CD8-positive, alpha-beta memory T cell (primary cell): ENCODE measurements around the gene KCNMA1. TPM values are rescaled to one million over a fixed set of nuclear protein-coding genes. Genes with fewer than 3 reads are reported as not detected.

Experiments used
- CTCF ChIA-PET: fragments of 350-600 bp; sonication (Branson Sonifier 250); formaldehyde crosslinking; loops from one replicate; lab custom pipeline; 2021; ENCODE audit warnings: antibody characterized with exemption; lab: Charles Lee
- POLR2A ChIA-PET: fragments of 350-600 bp; sonication (Branson Sonifier 250); formaldehyde crosslinking; loops from one replicate; lab custom pipeline; 2021; ENCODE audit warnings: antibody characterized with exemption; lab: Charles Lee
- DNase-seq, 5 donors: peaks; one replicate each; pipeline versions ENCODE4 v3.0.0 to v3.0.0-alpha.2; 2020 to 2022; ENCODE audit warnings: mixed read lengths in 1 of 5
- H3K27ac ChIP-seq: one replicate; pipeline ENCODE4 v1.7.0; 2013; ENCODE audit warnings: low read depth, mild to moderate bottlenecking, low read length, moderate library complexity
- H3K27me3 ChIP-seq: 2 replicates; pipeline ENCODE4 v1.7.0; 2013; ENCODE audit warnings: low read length, mild to moderate bottlenecking; ENCODE audit not compliant: insufficient read depth, poor library complexity, severe bottlenecking
- H3K36me3 ChIP-seq: 2 replicates; pipeline ENCODE4 v1.7.0; 2013; ENCODE audit warnings: mild to moderate bottlenecking, low read length, moderate library complexity; ENCODE audit not compliant: insufficient read depth
- H3K4me1 ChIP-seq: 2 replicates; pipeline ENCODE4 v1.7.0; 2013; ENCODE audit warnings: mild to moderate bottlenecking, low read length, moderate library complexity; ENCODE audit not compliant: insufficient read depth
- H3K4me3 ChIP-seq: 2 replicates; pipeline ENCODE4 v1.7.0; 2013; ENCODE audit warnings: mild to moderate bottlenecking, low read length
- H3K9me3 ChIP-seq: 2 replicates; pipeline ENCODE4 v1.7.0; 2013; ENCODE audit warnings: mild to moderate bottlenecking, low read length
- H3K27ac Mint-ChIP-seq, 8 donors: one replicate each; pipeline ENCODE4 v1.8.0; 2020 to 2021; ENCODE audit warnings: mixed read lengths in 8 of 8, mild to moderate bottlenecking in 6 of 8, inconsistent platforms in 3 of 8, moderate library complexity in 3 of 8
- H3K27me3 Mint-ChIP-seq, 2 donors: one replicate each; pipeline ENCODE4 v1.8.0; 2020 to 2021; ENCODE audit warnings: mixed read lengths in 2 of 2, mild to moderate bottlenecking in 1 of 2, moderate library complexity in 1 of 2
- H3K36me3 Mint-ChIP-seq, 3 donors: one replicate each; pipeline ENCODE4 v1.8.0; 2020 to 2021; ENCODE audit warnings: mixed read lengths in 3 of 3, inconsistent platforms in 1 of 3, mild to moderate bottlenecking in 1 of 3
- H3K4me1 Mint-ChIP-seq, 3 donors: one replicate each; pipeline ENCODE4 v1.8.0; 2020 to 2021; ENCODE audit warnings: mixed read lengths in 3 of 3, inconsistent platforms in 1 of 3, mild to moderate bottlenecking in 1 of 3
- H3K4me3 Mint-ChIP-seq, 7 donors: one replicate each; pipeline ENCODE4 v1.8.0; 2020 to 2021; ENCODE audit warnings: mixed read lengths in 7 of 7, mild to moderate bottlenecking in 6 of 7, moderate library complexity in 4 of 7, inconsistent platforms in 2 of 7
- H3K9me3 Mint-ChIP-seq, 5 donors: one replicate each; pipeline ENCODE4 v1.8.0; 2020 to 2022; ENCODE audit warnings: mixed read lengths in 5 of 5, mild to moderate bottlenecking in 3 of 5, moderate library complexity in 2 of 5, inconsistent platforms in 1 of 5
- polyA plus RNA-seq: library from polyadenylated mRNA; unstranded; fragments of 300-500 nt; fragmentation: Illumina TruSeq; gene quantifications from one replicate; pipeline ENCODE4 v1.2.3, GENCODE V29; 2021
- total RNA-seq, 2 experiments: library from RNA; stranded (reverse); gene quantifications; one replicate each; pipeline ENCODE4 v1.2.3, GENCODE V29; 2021

The KCNMA1 gene
- total and polyA plus RNA-seq, 3 experiments from 2014 or later = 0.20 to 0.31 TPM; not detected in 1

DNA sequence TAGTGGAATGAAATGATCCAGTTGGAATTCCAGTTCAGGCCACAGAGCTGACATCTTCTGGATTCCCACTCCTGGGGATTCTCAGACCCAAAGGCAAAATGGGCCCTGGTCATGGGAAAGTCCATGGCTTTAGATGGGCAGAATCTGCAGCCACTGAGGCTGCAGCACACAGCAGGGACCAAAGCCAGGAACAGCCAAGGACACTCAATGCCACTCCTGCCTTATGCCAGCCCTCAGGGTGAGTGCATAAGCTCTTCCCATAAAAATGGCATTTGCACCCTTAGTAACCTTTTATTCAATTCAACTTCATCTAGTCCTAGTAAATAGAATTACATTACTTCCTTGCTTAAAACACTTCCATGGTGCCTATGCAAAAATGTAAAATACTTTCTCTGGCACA, 274.4 kb downstream of the KCNMA1 start:
- H3K9me3 ChIP-seq = no peaks in the 10 kb centered on the region
- Mint-ChIP-seq H3K4me1 (no peaks in the 10 kb centered on the region), H3K36me3 (peaks cover 0 to 2% (median 0%) of the 10 kb centered on the region in 3 donors), H3K27me3 (peaks cover 4 to 8% of the 10 kb centered on the region in 2 donors), H3K9me3 (peaks cover 1 to 6% (median 2%) of the 10 kb centered on the region in 5 donors), H3K4me3 (no peak overlapping the region), H3K27ac (no peak overlapping the region)
- no peak overlapping the region for H3K27ac ChIP-seq
- no peaks in the 10 kb centered on the region for H3K36me3 ChIP-seq
- H3K4me3 ChIP-seq = no peak overlapping the region
- DNase-seq = no peak
- H3K27me3 ChIP-seq = no peaks in the 10 kb centered on the region
- POLR2A ChIA-PET = no interaction called here
- no peaks in the 10 kb centered on the region for H3K4me1 ChIP-seq
- CTCF ChIA-PET = no interaction called here

DNA sequence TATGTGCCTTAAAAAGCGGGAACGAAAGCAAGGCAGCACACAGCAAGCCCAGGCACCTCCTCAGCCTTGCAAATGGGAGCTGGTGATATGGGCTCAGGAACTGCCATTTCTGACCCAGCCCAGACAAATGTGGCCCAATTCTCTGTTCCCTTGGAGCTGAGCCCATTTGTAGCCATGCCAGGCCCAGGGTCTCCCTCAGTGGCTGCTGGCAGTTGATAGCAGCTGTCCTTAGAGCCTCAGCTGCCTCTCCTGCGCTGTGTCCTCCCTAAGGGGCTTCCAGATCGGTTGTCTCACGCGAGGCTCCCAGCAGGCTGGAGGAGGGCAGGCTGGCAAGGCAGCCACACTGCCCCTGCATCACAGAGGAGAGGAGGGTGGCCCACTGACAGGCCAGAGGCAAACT, 275.8 kb downstream of the KCNMA1 start:
- ChIA-PET CTCF (no interaction called here), POLR2A (no interaction called here)
- Mint-ChIP-seq H3K27me3 (peaks cover 4 to 8% of the 10 kb centered on the region in 2 donors), H3K27ac (no peak overlapping the region), H3K9me3 (peaks cover 0 to 1% (median 0%) of the 10 kb centered on the region in 5 donors), H3K36me3 (no peaks in the 10 kb centered on the region), H3K4me1 (no peaks in the 10 kb centered on the region), H3K4me3 (no peak overlapping the region)
- Histone ChIP-seq H3K27me3 (no peaks in the 10 kb centered on the region), H3K4me1 (no peaks in the 10 kb centered on the region), H3K4me3 (no peak overlapping the region), H3K9me3 (no peaks in the 10 kb centered on the region), H3K27ac (no peak overlapping the region), H3K36me3 (no peaks in the 10 kb centered on the region)
- no peak for DNase-seq

GRCh38 chr10:77361426-77361825, 276.2 kb downstream of the KCNMA1 start:
- no peaks in the 10 kb centered on the region for H3K36me3 Mint-ChIP-seq
- no peaks in the 10 kb centered on the region for H3K9me3 Mint-ChIP-seq
- no peak for DNase-seq
- Histone ChIP-seq H3K27me3 (no peaks in the 10 kb centered on the region), H3K4me1 (no peaks in the 10 kb centered on the region), H3K36me3 (no peaks in the 10 kb centered on the region), H3K4me3 (no peak overlapping the region), H3K9me3 (no peaks in the 10 kb centered on the region), H3K27ac (no peak overlapping the region)
- ChIA-PET POLR2A (no interaction called here), CTCF (no interaction called here)
- no peaks in the 10 kb centered on the region for H3K4me1 Mint-ChIP-seq
- H3K27ac Mint-ChIP-seq = no peak overlapping the region
- peaks cover 4 to 8% of the 10 kb centered on the region in 2 donors for H3K27me3 Mint-ChIP-seq
- no peak overlapping the region for H3K4me3 Mint-ChIP-seq

DNA sequence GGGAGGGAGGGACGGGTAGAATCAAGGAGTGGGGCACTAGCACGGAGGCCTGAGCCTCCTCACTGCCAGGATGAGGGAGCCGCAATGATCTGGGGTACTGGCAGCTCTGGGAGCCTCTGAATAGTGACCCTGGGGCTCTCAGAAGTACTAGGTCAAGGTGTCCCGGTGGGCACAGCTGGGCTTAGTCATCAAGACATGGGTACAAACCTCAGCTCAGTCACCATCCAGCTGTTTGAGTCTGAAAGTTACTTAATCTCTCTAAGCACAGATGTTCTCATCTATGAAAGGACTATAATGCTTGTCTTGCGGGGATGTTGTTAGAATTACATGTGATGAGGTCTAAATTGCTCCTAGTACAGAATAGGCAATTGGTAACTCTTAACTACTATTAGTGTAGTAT, 276.8 kb downstream of the KCNMA1 start:
- Mint-ChIP-seq H3K36me3 (no peaks in the 10 kb centered on the region), H3K4me3 (no peak overlapping the region), H3K9me3 (no peaks in the 10 kb centered on the region), H3K27ac (no peak overlapping the region), H3K4me1 (no peaks in the 10 kb centered on the region), H3K27me3 (peaks cover 4 to 7% of the 10 kb centered on the region in 2 donors)
- Histone ChIP-seq H3K27ac (no peak overlapping the region), H3K36me3 (no peaks in the 10 kb centered on the region), H3K4me1 (no peaks in the 10 kb centered on the region), H3K4me3 (no peak overlapping the region), H3K27me3 (no peaks in the 10 kb centered on the region), H3K9me3 (no peaks in the 10 kb centered on the region)
- DNase-seq = no peak
- POLR2A ChIA-PET = no interaction called here
- CTCF ChIA-PET = no interaction called here

DNA sequence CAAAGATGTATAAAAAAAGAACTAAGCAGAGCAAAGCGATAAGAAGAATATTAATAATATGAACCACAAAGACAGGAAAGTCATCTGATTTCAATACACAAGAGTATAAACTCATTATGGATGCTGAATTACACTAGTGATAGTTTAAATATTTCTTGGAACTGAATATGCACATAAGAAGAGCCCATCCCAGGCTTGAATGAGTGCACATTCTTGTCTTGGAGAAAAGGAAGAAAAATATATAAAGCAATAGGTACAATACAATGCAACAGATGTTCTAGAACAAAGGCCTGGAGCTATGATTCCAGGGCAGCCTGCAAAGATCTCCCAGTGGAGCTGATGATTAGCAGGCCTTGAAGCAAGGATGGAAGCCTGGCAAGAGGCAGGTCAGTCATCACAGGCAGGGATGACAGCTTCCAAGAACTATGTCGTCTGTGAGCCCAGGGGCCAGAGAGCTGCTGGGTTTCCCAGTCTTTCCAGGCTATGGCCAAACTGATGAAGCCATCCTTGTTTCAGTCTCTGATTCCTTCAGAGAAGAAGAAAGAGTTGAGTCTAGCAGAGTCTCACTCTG, 277.6 kb downstream of the KCNMA1 start:
- H3K4me3 ChIP-seq = no peak overlapping the region
- no peak overlapping the region for H3K27ac ChIP-seq
- CTCF ChIA-PET = no interaction called here
- H3K4me1 Mint-ChIP-seq = no peaks in the 10 kb centered on the region
- no peak for DNase-seq
- peaks cover 4 to 5% of the 10 kb centered on the region in 2 donors for H3K27me3 Mint-ChIP-seq
- no peaks in the 10 kb centered on the region for H3K9me3 Mint-ChIP-seq
- no peak overlapping the region for H3K4me3 Mint-ChIP-seq
- no peaks in the 10 kb centered on the region for H3K27me3 ChIP-seq
- H3K36me3 Mint-ChIP-seq = no peaks in the 10 kb centered on the region
- POLR2A ChIA-PET = no interaction called here
- peak overlapping the region in 1 of 8 donors; percentile 70 for H3K27ac Mint-ChIP-seq
- H3K36me3 ChIP-seq = no peaks in the 10 kb centered on the region
- no peaks in the 10 kb centered on the region for H3K4me1 ChIP-seq
- H3K9me3 ChIP-seq = no peaks in the 10 kb centered on the region

DNA sequence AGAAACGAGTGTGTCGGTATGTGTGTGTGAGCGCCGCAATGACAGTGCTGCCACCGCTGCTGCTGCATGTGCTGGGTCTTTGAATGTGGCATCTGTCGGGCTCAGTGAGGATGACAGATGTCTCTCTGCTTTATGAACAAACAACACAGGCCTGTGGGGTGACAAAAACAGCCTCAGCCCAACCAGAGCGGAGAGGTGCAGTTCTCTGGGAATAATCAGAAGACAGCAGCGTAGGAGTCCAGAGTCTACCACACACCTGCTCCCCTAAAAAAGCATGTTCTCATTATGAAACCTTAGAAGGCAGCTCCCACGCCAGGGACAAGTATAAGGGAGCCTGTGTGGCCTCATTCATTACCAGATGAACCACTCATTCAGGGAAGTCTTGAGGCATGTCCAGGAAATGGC, 278.3 kb downstream of the KCNMA1 start:
- ChIA-PET CTCF (no interaction called here), POLR2A (no interaction called here)
- no peaks in the 10 kb centered on the region for H3K4me1 Mint-ChIP-seq
- no peak for DNase-seq
- Histone ChIP-seq H3K4me1 (no peaks in the 10 kb centered on the region), H3K27me3 (no peaks in the 10 kb centered on the region), H3K9me3 (no peaks in the 10 kb centered on the region), H3K27ac (no peak overlapping the region), H3K4me3 (no peak overlapping the region), H3K36me3 (no peaks in the 10 kb centered on the region)
- H3K36me3 Mint-ChIP-seq = no peaks in the 10 kb centered on the region
- H3K4me3 Mint-ChIP-seq = no peak overlapping the region
- H3K27me3 Mint-ChIP-seq = peaks cover 4 to 5% of the 10 kb centered on the region in 2 donors
- no peaks in the 10 kb centered on the region for H3K9me3 Mint-ChIP-seq
- no peak overlapping the region for H3K27ac Mint-ChIP-seq

- POLR2A ChIA-PET = no interaction called here
Observed at GRCh38 chr10:77358656-77359055, 279.0 kb downstream of the KCNMA1 start.

DNA sequence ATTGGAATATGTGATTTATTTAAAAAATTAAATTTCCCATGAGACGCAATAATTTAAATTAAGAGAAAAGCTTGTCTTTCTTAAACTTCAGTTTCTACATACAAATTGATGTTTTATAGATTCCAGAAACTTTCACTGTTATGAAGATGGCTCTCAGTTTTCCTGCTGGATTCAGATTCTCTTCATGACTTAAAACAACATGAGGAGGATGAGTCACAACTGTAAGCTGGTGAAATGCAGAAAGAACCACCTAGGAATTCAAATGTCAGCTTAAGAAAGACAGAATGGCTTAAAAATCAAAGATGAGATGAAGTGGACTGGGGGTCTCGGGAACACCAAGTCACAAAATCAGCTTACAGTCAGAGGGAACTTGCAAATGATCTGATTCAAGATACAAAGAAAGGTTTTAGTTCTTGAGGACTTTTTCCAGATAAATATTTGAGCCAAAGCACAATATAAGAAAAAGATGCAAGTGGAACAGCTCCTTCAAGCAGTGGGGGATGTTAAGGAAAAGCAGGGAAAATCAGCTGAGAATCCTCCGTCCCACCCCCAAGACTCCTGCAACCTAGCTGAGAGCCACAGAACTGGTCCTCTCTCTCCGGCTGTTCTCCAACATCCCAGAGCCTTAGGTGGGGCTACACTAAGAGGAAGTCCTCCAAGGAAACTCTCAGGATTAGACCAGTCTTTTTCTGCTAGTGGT, 279.8 kb downstream of the KCNMA1 start:
- Histone ChIP-seq H3K27me3 (no peaks in the 10 kb centered on the region), H3K4me1 (no peaks in the 10 kb centered on the region), H3K4me3 (no peak overlapping the region), H3K9me3 (no peaks in the 10 kb centered on the region), H3K27ac (no peak overlapping the region), H3K36me3 (no peaks in the 10 kb centered on the region)
- no peaks in the 10 kb centered on the region for H3K36me3 Mint-ChIP-seq
- no peak overlapping the region for H3K27ac Mint-ChIP-seq
- no peaks in the 10 kb centered on the region for H3K9me3 Mint-ChIP-seq
- ChIA-PET POLR2A (no interaction called here), CTCF (no interaction called here)
- peaks cover 0 to 1% of the 10 kb centered on the region in 2 donors for H3K27me3 Mint-ChIP-seq
- no peak for DNase-seq
- no peaks in the 10 kb centered on the region for H3K4me1 Mint-ChIP-seq
- H3K4me3 Mint-ChIP-seq = no peak overlapping the region

More at GRCh38 chr10:77358656-77359055, 279.0 kb downstream of the KCNMA1 start:
- CTCF ChIA-PET = no interaction called here
- Mint-ChIP-seq H3K4me1 (no peaks in the 10 kb centered on the region), H3K9me3 (no peaks in the 10 kb centered on the region), H3K4me3 (no peak overlapping the region), H3K36me3 (no peaks in the 10 kb centered on the region), H3K27me3 (peaks cover 1 to 4% of the 10 kb centered on the region in 2 donors), H3K27ac (no peak overlapping the region)
- no peaks in the 10 kb centered on the region for H3K36me3 ChIP-seq
- no peaks in the 10 kb centered on the region for H3K27me3 ChIP-seq
- no peak overlapping the region for H3K4me3 ChIP-seq
- no peaks in the 10 kb centered on the region for H3K9me3 ChIP-seq
- H3K27ac ChIP-seq = no peak overlapping the region
- DNase-seq = no peak
- H3K4me1 ChIP-seq = no peaks in the 10 kb centered on the region
